HEK293 (cell line): ENCODE data around the gene GOLIM4.

ENCODE experiments used
- CTCF ChIP-seq: fragments of 450-650 bp; formaldehyde crosslinking; IDR thresholded peaks from 2 replicates; pipeline ENCODE4 v1.5.1; 2016; ENCODE audit warnings: missing biosample characterization, missing genetic modification characterization
- ZBTB26 ChIP-seq: fragments of 450-650 bp; formaldehyde crosslinking; optimal IDR thresholded peaks from 2 replicates; pipeline ENCODE3; 2016; ENCODE audit warnings: missing biosample characterization, mild to moderate bottlenecking, missing genetic modification characterization
- ZNF621 ChIP-seq: fragments of 450-650 bp; formaldehyde crosslinking; IDR thresholded peaks from 2 replicates; pipeline ENCODE4 v1.5.1; 2017; ENCODE audit warnings: missing biosample characterization, missing genetic modification characterization

- no peak for TF ChIP-seq CTCF
- no peak for TF ChIP-seq ZBTB26 (tag by site-specific recombination)
- no peak for TF ChIP-seq ZNF621 (tag by site-specific recombination)
These were observed 122.7 kb downstream of the GOLIM4 start for GRCh38 chr3:167973046-167973445.
